ENCODE data around the gene DOP1A. TPM values are rescaled to one million over a fixed set of nuclear protein-coding genes. Genes with fewer than 3 reads are reported as not detected.

The DOP1A gene
- total RNA-seq, 1 donor from 2014 or later: 29.5 TPM

DNA sequence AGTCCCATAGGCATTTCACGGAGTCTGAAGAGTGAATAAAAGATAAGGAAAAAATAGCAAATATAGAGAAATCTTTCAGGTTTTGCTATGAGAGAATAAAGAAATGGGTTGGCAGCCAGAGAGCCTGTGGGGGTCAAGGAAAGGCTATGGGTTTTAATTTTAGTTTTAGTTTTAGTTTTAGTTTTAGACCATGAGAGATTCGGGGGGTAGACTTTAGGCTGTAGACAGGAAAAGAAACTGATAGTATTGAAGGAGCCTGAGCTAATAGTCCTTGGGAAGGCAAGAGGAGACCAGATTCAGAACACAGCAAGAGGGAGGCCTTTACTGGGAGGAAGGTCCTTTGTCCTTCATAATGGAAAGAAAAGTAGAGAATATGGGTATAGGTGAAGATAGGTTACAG is 19.3 kb downstream of the DOP1A start:
- TF ChIP-seq, protein P1, sequence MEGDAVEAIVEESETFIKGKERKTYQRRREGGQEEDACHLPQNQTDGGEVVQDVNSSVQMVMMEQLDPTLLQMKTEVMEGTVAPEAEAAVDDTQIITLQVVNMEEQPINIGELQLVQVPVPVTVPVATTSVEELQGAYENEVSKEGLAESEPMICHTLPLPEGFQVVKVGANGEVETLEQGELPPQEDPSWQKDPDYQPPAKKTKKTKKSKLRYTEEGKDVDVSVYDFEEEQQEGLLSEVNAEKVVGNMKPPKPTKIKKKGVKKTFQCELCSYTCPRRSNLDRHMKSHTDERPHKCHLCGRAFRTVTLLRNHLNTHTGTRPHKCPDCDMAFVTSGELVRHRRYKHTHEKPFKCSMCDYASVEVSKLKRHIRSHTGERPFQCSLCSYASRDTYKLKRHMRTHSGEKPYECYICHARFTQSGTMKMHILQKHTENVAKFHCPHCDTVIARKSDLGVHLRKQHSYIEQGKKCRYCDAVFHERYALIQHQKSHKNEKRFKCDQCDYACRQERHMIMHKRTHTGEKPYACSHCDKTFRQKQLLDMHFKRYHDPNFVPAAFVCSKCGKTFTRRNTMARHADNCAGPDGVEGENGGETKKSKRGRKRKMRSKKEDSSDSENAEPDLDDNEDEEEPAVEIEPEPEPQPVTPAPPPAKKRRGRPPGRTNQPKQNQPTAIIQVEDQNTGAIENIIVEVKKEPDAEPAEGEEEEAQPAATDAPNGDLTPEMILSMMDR (IDR thresholded peaks at IDR 0.05; ENCODE audit: insufficient read depth, low read length, severe bottlenecking): no peak
- DNase-seq (ENCODE audit: low read depth) (no peak), FAIRE-seq (no peak)
- H3K27me3 ChIP-seq (ENCODE audit: control insufficient read depth, insufficient read depth, low read length): no peaks in the 10 kb centered on the region
- no peak overlapping the region for H3K4me3 ChIP-seq (ENCODE audit: low read depth, low read length)
- H3K36me3 ChIP-seq (ENCODE audit: control insufficient read depth, insufficient read depth, low read length): no peaks in the 10 kb centered on the region

DNA sequence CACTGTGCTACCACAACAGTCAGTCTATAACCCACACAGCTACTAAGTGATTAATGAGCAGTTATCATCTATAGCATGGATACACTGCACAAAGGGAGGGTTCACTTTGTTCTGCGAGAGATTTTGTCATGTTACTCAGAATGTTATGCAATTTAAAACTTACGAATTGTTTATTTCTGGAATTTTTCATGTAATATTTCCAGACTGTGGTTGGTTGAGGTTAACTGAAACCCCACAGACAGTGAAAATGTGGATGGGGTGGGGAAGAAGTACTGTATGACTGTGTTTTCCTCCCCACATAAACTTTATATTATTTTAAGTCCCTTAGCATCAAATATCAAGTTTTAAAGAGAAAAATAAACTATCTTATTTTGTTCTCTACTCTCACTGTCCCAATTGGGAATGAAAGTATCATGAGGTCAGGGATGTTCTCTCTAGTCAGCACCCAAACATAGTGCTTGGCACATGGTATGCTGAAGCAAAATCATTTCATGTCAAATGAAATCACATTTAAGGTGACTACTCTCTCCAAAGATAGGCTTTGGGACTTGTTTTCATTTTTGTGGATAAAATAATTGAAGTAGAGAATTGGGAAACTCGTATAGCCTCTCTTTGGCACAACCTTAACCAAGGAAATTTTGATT is 25.4 kb downstream of the DOP1A start:
- TF ChIP-seq, protein P1 (IDR thresholded peaks at IDR 0.05; ENCODE audit: insufficient read depth, low read length, severe bottlenecking): no peak
- H3K27me3 ChIP-seq (ENCODE audit: control insufficient read depth, insufficient read depth, low read length): no peaks in the 10 kb centered on the region
- H3K36me3 ChIP-seq (ENCODE audit: control insufficient read depth, insufficient read depth, low read length): no peaks in the 10 kb centered on the region
- no peak overlapping the region for H3K4me3 ChIP-seq (ENCODE audit: low read depth, low read length)
- DNase-seq (ENCODE audit: low read depth): no peak
- no peak for FAIRE-seq

DNA sequence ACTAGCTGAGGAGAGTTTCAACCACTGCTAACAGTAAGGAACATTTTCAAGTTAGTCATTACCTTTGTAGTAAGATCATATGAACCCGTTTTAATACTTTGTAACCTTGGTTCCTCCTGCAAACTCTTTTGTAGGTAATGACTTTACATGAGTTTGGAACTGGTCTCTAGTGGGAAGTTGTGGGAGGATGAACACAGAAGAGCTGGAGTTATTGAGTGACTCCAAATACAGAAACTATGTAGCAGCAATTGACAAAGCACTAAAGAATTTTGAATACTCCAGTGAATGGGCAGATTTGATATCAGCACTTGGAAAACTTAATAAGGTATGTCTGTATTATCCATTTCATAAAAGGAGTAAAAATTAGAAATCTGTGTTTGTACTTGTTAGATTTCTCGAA is 29.3 kb downstream of the DOP1A start:
- no peaks in the 10 kb centered on the region for H3K36me3 ChIP-seq (ENCODE audit: control insufficient read depth, insufficient read depth, low read length)
- no peak overlapping the region for H3K4me3 ChIP-seq (ENCODE audit: low read depth, low read length)
- H3K27me3 ChIP-seq (ENCODE audit: control insufficient read depth, insufficient read depth, low read length): no peaks in the 10 kb centered on the region
- no peak for DNase-seq (ENCODE audit: low read depth)
- no peak for FAIRE-seq
- TF ChIP-seq, protein P1 (IDR thresholded peaks at IDR 0.05; ENCODE audit: insufficient read depth, low read length, severe bottlenecking): no peak

DNA sequence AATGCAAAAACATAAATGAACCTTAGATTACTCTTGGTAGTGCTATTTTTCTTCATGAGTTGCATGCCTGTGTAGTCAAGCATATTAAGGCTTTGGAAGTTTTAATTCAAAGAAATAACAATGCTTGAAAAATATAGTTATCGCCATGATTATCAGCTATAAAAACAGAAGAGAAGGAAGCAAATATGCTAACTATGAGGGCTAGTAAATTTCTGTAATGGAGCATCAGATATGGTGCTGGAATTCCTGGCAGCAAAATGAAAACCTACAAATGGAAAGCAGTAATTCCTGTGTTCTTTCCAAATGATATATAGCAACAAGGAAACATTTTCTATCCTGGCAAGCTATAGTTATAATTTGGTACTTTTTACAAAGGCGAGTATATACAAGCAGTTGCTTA is 29.7 kb downstream of the DOP1A start:
- DNase-seq (ENCODE audit: low read depth) (no peak), FAIRE-seq (no peak)
- TF ChIP-seq, protein P1 (IDR thresholded peaks at IDR 0.05; ENCODE audit: insufficient read depth, low read length, severe bottlenecking): no peak
- H3K27me3 ChIP-seq (ENCODE audit: control insufficient read depth, insufficient read depth, low read length): no peaks in the 10 kb centered on the region
- no peak overlapping the region for H3K4me3 ChIP-seq (ENCODE audit: low read depth, low read length)
- H3K36me3 ChIP-seq (ENCODE audit: control insufficient read depth, insufficient read depth, low read length): no peaks in the 10 kb centered on the region

DNA sequence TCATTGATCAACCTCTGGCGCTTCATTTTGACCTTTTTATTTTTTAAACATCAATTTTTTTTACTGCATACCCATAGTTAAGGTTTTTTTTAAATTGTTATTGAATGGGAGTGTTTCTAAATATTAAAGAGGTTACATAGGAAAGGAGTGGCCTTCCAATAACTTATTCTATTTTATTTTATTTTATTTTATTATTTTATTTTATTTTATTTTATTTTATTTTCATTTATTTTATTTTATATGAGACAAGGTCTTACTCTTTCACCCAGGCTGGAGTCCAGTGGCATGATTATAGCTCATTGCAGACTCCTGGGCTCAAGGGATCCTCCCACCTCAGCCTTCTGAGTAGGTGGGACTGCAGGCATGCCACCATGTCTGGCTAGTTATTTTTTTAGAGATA is 30.2 kb downstream of the DOP1A start:
- DNase-seq (ENCODE audit: low read depth) (no peak), FAIRE-seq (no peak)
- no peaks in the 10 kb centered on the region for H3K27me3 ChIP-seq (ENCODE audit: control insufficient read depth, insufficient read depth, low read length)
- no peak overlapping the region for H3K4me3 ChIP-seq (ENCODE audit: low read depth, low read length)
- no peaks in the 10 kb centered on the region for H3K36me3 ChIP-seq (ENCODE audit: control insufficient read depth, insufficient read depth, low read length)
- TF ChIP-seq, protein P1 (IDR thresholded peaks at IDR 0.05; ENCODE audit: insufficient read depth, low read length, severe bottlenecking): no peak

DNA sequence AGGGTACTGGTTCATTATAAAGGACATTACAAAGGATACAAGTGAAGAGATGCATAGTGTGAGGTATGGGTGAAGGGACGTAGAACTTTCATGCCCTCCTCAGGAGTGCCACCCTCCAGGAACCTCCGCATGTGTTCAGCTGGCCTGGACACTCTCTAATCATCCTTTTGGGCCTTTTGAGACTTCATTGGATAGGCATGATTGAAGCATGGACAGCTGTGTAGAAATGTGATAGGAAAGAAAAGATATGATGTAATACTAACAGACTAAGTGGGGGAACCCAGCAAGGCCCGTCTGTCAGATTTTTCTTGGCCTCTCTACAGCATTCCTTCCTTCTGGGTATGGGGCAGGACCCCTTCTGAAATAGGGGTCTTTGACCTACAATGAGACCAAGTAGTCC is 31.1 kb downstream of the DOP1A start:
- H3K27me3 ChIP-seq (ENCODE audit: control insufficient read depth, insufficient read depth, low read length): no peaks in the 10 kb centered on the region
- H3K4me3 ChIP-seq (ENCODE audit: low read depth, low read length): no peak overlapping the region
- TF ChIP-seq, protein P1 (IDR thresholded peaks at IDR 0.05; ENCODE audit: insufficient read depth, low read length, severe bottlenecking): no peak
- DNase-seq (ENCODE audit: low read depth) (no peak), FAIRE-seq (no peak)
- no peaks in the 10 kb centered on the region for H3K36me3 ChIP-seq (ENCODE audit: control insufficient read depth, insufficient read depth, low read length)

All from bronchial epithelial cell (primary cell).